Common myeloid progenitor, CD34-positive (primary cell): ENCODE measurements around the gene BCR.

Experiments used
- CTCF ChIA-PET: fragments of 350-600 bp; sonication (Branson Sonifier 250); formaldehyde crosslinking; loops from one replicate; lab custom pipeline; 2021; ENCODE audit warnings: antibody characterized with exemption; lab: Charles Lee
- POLR2A ChIA-PET: fragments of 350-600 bp; sonication (Branson Sonifier 250); formaldehyde crosslinking; loops from one replicate; lab custom pipeline; 2021; ENCODE audit warnings: antibody characterized with exemption; lab: Charles Lee
- DNase-seq, 3 donors: peaks; one replicate each; pipeline versions ENCODE4 v3.0.0 to v3.0.0-alpha.2; 2013
- H3K27ac ChIP-seq, 2 experiments: 1 replicate in 1 of 2; 2 replicates in 1 of 2; pipeline ENCODE4 v1.7.0; 2013; ENCODE audit warnings: inconsistent platforms in 2 of 2, low read length in 2 of 2, mild to moderate bottlenecking in 2 of 2, low read depth in 1 of 2, moderate library complexity in 1 of 2; ENCODE audit not compliant: severe bottlenecking in 2 of 2, insufficient read depth in 1 of 2, poor library complexity in 1 of 2
- H3K27me3 ChIP-seq, 5 experiments: replicated peaks in 2 of 5; 1 replicate in 3 of 5; 2 replicates in 2 of 5; pipeline versions ENCODE4 v1.6.1 to v1.7.0; 2013; ENCODE audit warnings: low read length in 4 of 5, mild to moderate bottlenecking in 2 of 5, moderate library complexity in 2 of 5, inconsistent platforms in 1 of 5; ENCODE audit not compliant: insufficient read depth in 5 of 5, control insufficient read depth in 4 of 5
- H3K36me3 ChIP-seq, 4 experiments: 1 replicate in 2 of 4; 2 replicates in 2 of 4; pipeline versions ENCODE4 v1.6.1 to v1.7.0; 2013; ENCODE audit warnings: low read length in 3 of 4, control low read depth in 1 of 4, mild to moderate bottlenecking in 1 of 4; ENCODE audit not compliant: control insufficient read depth in 4 of 4, insufficient read depth in 4 of 4
- H3K4me1 ChIP-seq, 4 experiments: 1 replicate in 3 of 4; 2 replicates in 1 of 4; pipeline versions ENCODE4 v1.6.1 to v1.7.1; 2013; ENCODE audit warnings: low read length in 3 of 4, mild to moderate bottlenecking in 3 of 4, control low read depth in 1 of 4, inconsistent platforms in 1 of 4, moderate library complexity in 1 of 4; ENCODE audit not compliant: control insufficient read depth in 4 of 4, insufficient read depth in 4 of 4; ENCODE audit errors: control extremely low read depth in 1 of 4
- H3K4me3 ChIP-seq, 7 experiments: 1 replicate in 4 of 7; 2 replicates in 3 of 7; pipeline versions ENCODE4 v1.5.1 to v1.7.0; 2013; ENCODE audit warnings: mild to moderate bottlenecking in 7 of 7, low read length in 6 of 7, moderate library complexity in 6 of 7, inconsistent platforms in 2 of 7, low read depth in 2 of 7, control low read depth in 1 of 7; ENCODE audit not compliant: insufficient read depth in 4 of 7, control insufficient read depth in 1 of 7; ENCODE audit errors: extremely low read depth in 1 of 7
- H3K9me3 ChIP-seq, 5 experiments: 1 replicate in 4 of 5; 2 replicates in 1 of 5; pipeline versions ENCODE4 v1.6.1 to v1.7.1; 2013; ENCODE audit warnings: low read length in 4 of 5, mild to moderate bottlenecking in 2 of 5, inconsistent platforms in 1 of 5, low read depth in 1 of 5, moderate library complexity in 1 of 5; ENCODE audit not compliant: control insufficient read depth in 4 of 5, insufficient read depth in 2 of 5; ENCODE audit errors: control extremely low read depth in 1 of 5
- WGBS: methylation state at CpG from one replicate; pipeline ENCODE4 v1.1.5; 2013; ENCODE audit not compliant: insufficient coverage; 5-methylcytosine and 5-hydroxymethylcytosine counted together

The BCR gene

DNA sequence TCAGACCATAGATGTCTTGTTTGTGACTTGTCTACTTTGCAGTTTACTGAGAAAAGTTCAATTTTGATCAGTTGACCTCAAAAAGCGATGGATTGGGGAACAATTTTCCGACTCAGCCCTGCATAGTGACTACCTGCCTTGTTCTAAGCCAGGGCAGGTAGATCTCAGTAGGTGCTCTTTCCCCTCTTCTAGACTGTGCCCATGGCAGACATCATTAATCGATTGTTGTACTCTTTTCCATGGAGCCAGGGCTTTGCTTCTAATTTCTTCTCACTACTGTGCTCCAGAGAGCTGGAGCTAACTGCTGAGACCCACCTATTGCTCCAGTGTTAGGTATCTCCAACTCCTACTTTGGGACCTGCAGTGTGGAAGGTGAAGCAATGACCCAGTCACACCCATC, 25.2 kb upstream of the BCR start:
- ChIA-PET POLR2A (no interaction called here), CTCF (interaction anchor here (0.7 to 1.9 kb wide), 2 partner anchors 10 to 127 kb away, joined by 3 to 4 read pairs; partner anchors contain the start of gene RAB36)
- H3K9me3 ChIP-seq = no peaks in the 10 kb centered on the region
- H3K36me3 ChIP-seq = no peaks in the 10 kb centered on the region
- no peaks in the 10 kb centered on the region for H3K27me3 ChIP-seq
- H3K4me3 ChIP-seq = no peak overlapping the region
- DNase-seq = no peak
- 88% methylated on average over 3 of the region's 3 CpGs for WGBS
- H3K27ac ChIP-seq = no peak overlapping the region
- H3K4me1 ChIP-seq = peaks cover 0 to 19% (median 8%) of the 10 kb centered on the region in 4 experiments

DNA sequence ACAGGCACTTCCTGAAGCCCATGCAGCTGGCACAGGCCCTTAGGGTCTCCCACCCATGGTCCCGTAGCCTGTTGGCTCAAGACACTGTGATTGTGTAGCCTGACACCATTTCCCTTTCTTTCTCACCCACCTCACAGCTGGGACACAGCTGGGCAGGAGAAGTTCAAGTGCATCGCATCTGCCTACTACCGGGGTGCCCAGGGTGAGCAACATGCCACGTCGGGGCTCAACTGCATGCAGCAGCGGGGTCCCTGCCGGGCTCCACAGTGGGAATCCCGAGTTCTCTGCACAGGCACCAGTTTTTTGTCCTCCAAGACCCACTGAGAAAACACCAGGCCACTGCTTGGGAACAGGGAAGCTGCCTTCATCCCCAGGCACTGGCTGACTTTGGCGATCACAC, 24.5 kb upstream of the BCR start:
- Histone ChIP-seq H3K4me1 (peaks cover 0 to 16% (median 8%) of the 10 kb centered on the region in 4 experiments), H3K9me3 (no peaks in the 10 kb centered on the region), H3K36me3 (no peaks in the 10 kb centered on the region), H3K4me3 (no peak overlapping the region), H3K27me3 (no peaks in the 10 kb centered on the region), H3K27ac (no peak overlapping the region)
- ChIA-PET POLR2A (no interaction called here), CTCF (interaction anchor here (0.6 to 1.9 kb wide), 4 partner anchors 9 to 126 kb away, joined by 3 to 4 read pairs (median 3); partner anchors contain the start of gene RAB36)
- no peak for DNase-seq
- WGBS = 97% methylated on average over 8 of the region's 9 CpGs

DNA sequence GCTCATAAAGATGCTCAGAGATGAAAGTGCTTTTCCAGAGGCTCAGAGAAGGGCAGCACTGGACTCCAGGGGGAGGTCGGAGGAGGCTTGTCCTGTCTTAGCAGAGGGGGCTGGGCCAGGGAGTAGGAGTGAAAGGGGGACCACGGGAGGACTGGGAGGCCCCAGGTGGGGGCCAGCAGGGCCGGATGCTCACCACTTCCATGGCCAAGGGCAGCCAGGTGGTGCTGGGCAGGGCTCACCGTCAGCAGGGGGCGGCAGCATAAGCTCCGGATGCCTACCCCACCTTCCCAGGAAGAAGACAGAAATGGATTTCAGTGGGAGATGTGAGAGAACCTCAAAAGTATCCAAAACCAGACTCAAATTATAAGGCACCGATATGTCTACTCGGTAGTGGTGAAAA, 24.0 kb upstream of the BCR start:
- DNase-seq = no peak
- Histone ChIP-seq H3K4me1 (peaks cover 0 to 16% (median 8%) of the 10 kb centered on the region in 4 experiments), H3K27me3 (no peaks in the 10 kb centered on the region), H3K36me3 (no peaks in the 10 kb centered on the region), H3K27ac (no peak overlapping the region), H3K4me3 (no peak overlapping the region), H3K9me3 (no peaks in the 10 kb centered on the region)
- 55% methylated on average over 8 of the region's 8 CpGs for WGBS
- ChIA-PET CTCF (interaction anchor here (0.6 to 1.4 kb wide), 6 partner anchors 9 to 126 kb away, joined by 3 to 6 read pairs (median 4); no protein-coding TSS in a partner anchor), POLR2A (no interaction called here)

DNA sequence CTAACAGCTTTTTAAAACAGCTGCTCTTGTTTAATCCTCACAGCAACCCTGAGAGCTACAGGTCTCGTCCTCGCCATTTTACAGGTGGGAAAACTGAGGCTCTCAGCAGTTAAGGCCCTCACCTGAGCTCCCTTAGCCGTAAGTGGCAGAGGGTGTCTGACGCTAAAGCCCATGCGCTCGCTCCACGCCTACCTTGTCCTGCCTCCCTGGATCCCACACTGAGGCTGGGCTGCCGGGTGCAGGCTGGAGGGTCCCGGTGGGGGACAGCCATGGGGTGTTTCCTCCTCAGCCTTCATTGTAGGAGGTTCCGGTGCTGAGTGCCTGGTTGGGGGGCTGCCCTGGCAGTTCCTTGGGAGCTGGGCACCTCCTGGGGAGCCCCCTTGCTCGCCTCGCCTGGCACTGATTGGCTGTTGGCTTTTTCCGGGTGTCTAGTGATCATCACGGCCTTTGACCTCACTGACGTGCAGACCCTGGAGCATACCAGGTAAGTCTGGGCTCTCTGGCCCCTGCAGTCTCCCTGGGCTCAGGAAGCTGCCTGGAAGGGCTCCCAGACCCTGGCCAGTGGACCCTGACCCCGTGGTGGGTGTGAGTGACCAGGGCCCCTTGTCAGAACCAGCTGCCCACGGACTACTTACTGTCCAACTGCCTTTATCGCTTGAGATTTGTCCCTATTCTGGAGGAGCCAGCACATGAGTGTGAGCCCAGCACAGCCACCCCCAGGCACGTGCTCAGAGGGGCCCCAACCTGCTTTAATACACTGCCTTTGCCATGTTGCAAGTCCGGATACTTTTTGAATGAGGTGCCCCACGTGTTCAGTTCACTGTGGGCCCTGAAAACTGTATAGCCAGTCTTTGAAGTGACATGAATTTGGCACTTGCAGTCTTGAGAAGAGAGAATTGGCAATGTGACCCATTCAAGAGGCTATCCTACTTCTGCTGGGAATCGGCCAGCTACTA, 22.5 kb upstream of the BCR start:
- no peak for DNase-seq
- Histone ChIP-seq H3K27me3 (no peaks in the 10 kb centered on the region), H3K4me1 (peaks cover 0 to 9% (median 4%) of the 10 kb centered on the region in 4 experiments), H3K9me3 (no peaks in the 10 kb centered on the region), H3K36me3 (no peaks in the 10 kb centered on the region), H3K27ac (no peak overlapping the region), H3K4me3 (no peak overlapping the region)
- 91% methylated on average over 18 of the region's 22 CpGs for WGBS
- POLR2A ChIA-PET = interaction anchor here (0.6 kb wide), 1 partner anchor 13 kb away, joined by 4 read pairs; no protein-coding TSS in a partner anchor
- CTCF ChIA-PET = interaction anchor here (0.7 to 1.5 kb wide), 10 partner anchors 9 to 1051 kb away, joined by 3 to 6 read pairs (median 3); no protein-coding TSS in a partner anchor

DNA sequence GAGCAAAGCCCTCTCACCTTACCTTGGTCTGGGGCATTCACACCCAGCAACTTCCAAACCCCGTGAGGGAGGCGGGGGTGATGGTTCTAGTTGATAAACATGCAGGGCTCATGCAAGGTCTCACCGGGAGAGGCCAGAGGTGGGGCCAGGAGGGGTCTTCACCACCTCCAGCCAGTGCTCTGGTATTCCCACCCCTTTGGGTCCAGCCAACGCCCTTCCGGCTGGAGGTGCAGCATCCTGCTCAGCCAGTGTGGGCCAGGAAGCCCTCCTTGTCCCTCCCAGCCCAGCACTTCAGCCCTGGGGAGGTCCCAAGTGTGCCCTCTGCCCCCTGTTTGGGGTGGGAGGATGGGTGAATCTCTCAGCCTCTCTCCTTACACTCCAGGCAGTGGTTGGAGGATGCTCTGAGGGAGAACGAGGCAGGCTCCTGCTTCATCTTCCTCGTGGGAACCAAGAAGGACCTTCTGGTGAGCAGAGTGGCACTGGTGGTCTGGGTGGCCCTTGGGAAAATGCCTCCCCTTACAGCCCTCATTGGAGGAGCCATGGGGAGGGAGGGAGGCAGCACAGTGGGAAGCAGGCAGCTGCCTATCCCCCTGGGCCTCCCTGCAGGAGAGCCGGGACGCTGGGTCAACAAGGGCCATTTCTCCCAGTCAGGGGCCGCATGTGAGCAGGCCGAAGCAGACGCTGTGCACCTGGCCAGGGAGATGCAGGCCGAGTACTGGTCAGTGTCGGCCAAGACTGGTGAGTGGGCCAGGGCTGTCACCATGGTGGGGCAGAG, 21.6 kb upstream of the BCR start:
- CTCF ChIA-PET = interaction anchor here (1.5 kb wide), 1 partner anchor 14 kb away, joined by 5 read pairs; no protein-coding TSS in a partner anchor

DNA sequence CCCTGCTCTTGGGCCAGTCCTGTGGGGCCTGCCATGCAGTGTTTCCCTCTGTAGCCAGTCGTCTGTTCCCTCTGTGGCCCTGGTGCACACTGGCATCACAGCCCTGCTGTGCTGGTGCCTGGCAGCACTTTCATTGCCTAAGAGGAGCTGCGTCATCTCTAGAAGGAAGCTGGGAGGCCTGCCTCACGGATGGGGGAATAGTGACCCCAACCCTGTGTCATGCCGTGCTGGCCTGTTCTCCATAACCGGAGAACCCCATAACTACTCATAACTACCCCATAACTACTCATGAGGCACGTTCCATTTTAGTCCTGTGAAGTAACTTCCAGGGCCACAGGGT, 21.0 kb upstream of the BCR start:
- Histone ChIP-seq H3K4me3 (no peak overlapping the region), H3K4me1 (no peaks in the 10 kb centered on the region), H3K27me3 (no peaks in the 10 kb centered on the region), H3K9me3 (no peaks in the 10 kb centered on the region), H3K36me3 (no peaks in the 10 kb centered on the region), H3K27ac (no peak overlapping the region)
- ChIA-PET POLR2A (no interaction called here), CTCF (no interaction called here)
- WGBS = 88% methylated on average over 2 of the region's 6 CpGs
- no peak for DNase-seq

More for the DNA sequence above, 21.6 kb upstream of the BCR start:
- no peak for DNase-seq
- no peaks in the 10 kb centered on the region for H3K9me3 ChIP-seq
- no peaks in the 10 kb centered on the region for H3K36me3 ChIP-seq
- POLR2A ChIA-PET = no interaction called here
- H3K4me1 ChIP-seq = peaks cover 0 to under 1% (median 0%) of the 10 kb centered on the region in 4 experiments
- 96% methylated on average over 10 of the region's 14 CpGs for WGBS
- no peak overlapping the region for H3K4me3 ChIP-seq
- H3K27me3 ChIP-seq = no peaks in the 10 kb centered on the region
- no peak overlapping the region for H3K27ac ChIP-seq
